DMS153 (cell line): ENCODE data around the gene FOCAD.

Experiments used
- DNase-seq: peaks from one replicate; lab custom pipeline; 2025; lab: John Stamatoyannopoulos, UW

FOCAD gene

GRCh38 chr9:20804489-20805250 is 120.6 kb downstream of the FOCAD start:
- DNase-seq: no peak

- DNase-seq: no peak
Observed at GRCh38 chr9:20805766-20806165, 121.7 kb downstream of the FOCAD start.

- DNase-seq: no peak
Observed at GRCh38 chr9:20808002-20808401, 123.9 kb downstream of the FOCAD start.

- DNase-seq: no peak
Observed at GRCh38 chr9:20811872-20812271, 127.8 kb downstream of the FOCAD start.

GRCh38 chr9:20815923-20816703 is 132.1 kb downstream of the FOCAD start:
- DNase-seq: no peak

- DNase-seq: no peak
Observed at GRCh38 chr9:20823051-20823450, 139.0 kb downstream of the FOCAD start.

GRCh38 chr9:20831028-20831427 is 147.0 kb downstream of the FOCAD start:
- DNase-seq: no peak

GRCh38 chr9:20832775-20833174 is 148.7 kb downstream of the FOCAD start:
- DNase-seq: no peak

- peak; percentile 23 for DNase-seq
Observed at GRCh38 chr9:20835377-20836286, 151.6 kb downstream of the FOCAD start.

GRCh38 chr9:20837166-20837565 is 153.1 kb downstream of the FOCAD start:
- no peak for DNase-seq

GRCh38 chr9:20838218-20838617 is 154.2 kb downstream of the FOCAD start:
- no peak for DNase-seq

- no peak for DNase-seq
Observed at GRCh38 chr9:20844916-20845315, 160.9 kb downstream of the FOCAD start.

- no peak for DNase-seq
Observed at GRCh38 chr9:20848490-20848889, 164.4 kb downstream of the FOCAD start.

GRCh38 chr9:20853866-20854265 is 169.8 kb downstream of the FOCAD start:
- no peak for DNase-seq

- DNase-seq: no peak
Observed at GRCh38 chr9:20854444-20854843, 170.4 kb downstream of the FOCAD start.

GRCh38 chr9:20863945-20864344 is 179.9 kb downstream of the FOCAD start:
- DNase-seq: no peak

- no peak for DNase-seq
Observed at GRCh38 chr9:20865347-20865746, 181.3 kb downstream of the FOCAD start.

GRCh38 chr9:20870115-20870514 is 186.1 kb downstream of the FOCAD start:
- DNase-seq: no peak

GRCh38 chr9:20872340-20872977 is 188.4 kb downstream of the FOCAD start:
- DNase-seq: no peak

GRCh38 chr9:20873240-20873865 is 189.3 kb downstream of the FOCAD start:
- no peak for DNase-seq

GRCh38 chr9:20880271-20880670 is 196.2 kb downstream of the FOCAD start:
- DNase-seq: no peak
